Activated T-cell treated with anti-CD3 and anti-CD28 coated beads, Interleukin-2, amount 50 U/mL, for 72 hours (primary cell): ENCODE measurements around the gene SHISA5. TPM values are rescaled to one million over a fixed set of nuclear protein-coding genes. Genes with fewer than 3 reads are reported as not detected.

Experiments
- ATAC-seq, 2 donors: fragments of 150-1000 bp; cut with Tn5 transposase; replicated peaks in 1 of 2; 2 replicates each; pipeline ENCODE4 v1.10.0; 2021; ENCODE audit warnings: moderate library complexity in 2 of 2, mild to moderate bottlenecking in 1 of 2
- DNase-seq, 2 donors: peaks; one replicate each; pipeline ENCODE4 v3.0.0; 2021 to 2022; ENCODE audit warnings: mixed read lengths in 1 of 2
- H3K27ac Mint-ChIP-seq: one replicate; pipeline ENCODE4 v1.8.0; 2022; ENCODE audit warnings: mild to moderate bottlenecking, moderate library complexity, mixed read lengths
- H3K27me3 Mint-ChIP-seq: one replicate; pipeline ENCODE4 v1.8.0; 2022; ENCODE audit warnings: low read depth, mixed read lengths
- H3K36me3 Mint-ChIP-seq, 2 donors: one replicate each; pipeline ENCODE4 v1.8.0; 2022; ENCODE audit warnings: mixed read lengths in 2 of 2, mild to moderate bottlenecking in 1 of 2; ENCODE audit not compliant: insufficient read depth in 2 of 2
- H3K4me1 Mint-ChIP-seq: one replicate; pipeline ENCODE4 v1.8.0; 2022; ENCODE audit warnings: low read depth, mixed read lengths
- H3K4me3 Mint-ChIP-seq, 2 donors: one replicate each; pipeline ENCODE4 v1.8.0; 2022; ENCODE audit warnings: mild to moderate bottlenecking in 2 of 2, mixed read lengths in 2 of 2, moderate library complexity in 2 of 2
- H3K9me3 Mint-ChIP-seq, 2 donors: one replicate each; pipeline ENCODE4 v1.8.0; 2022; ENCODE audit warnings: mixed read lengths in 2 of 2
- total RNA-seq, 2 donors: library from RNA; stranded (reverse); gene quantifications; one replicate each; pipeline ENCODE4 v1.2.3, GENCODE V29; 2022

Gene SHISA5
- total RNA-seq, 2 donors from 2014 or later: 69.3 to 101 TPM

GRCh38 chr3:48514431-48515227 is 10.7 kb upstream of the SHISA5 start:
- no peaks in the 10 kb centered on the region for H3K9me3 Mint-ChIP-seq
- ATAC-seq (peak; percentile 50 to 81), DNase-seq (peak in 1 of 2 donors; percentile 35)
- H3K27ac Mint-ChIP-seq: no peak overlapping the region
- H3K4me1 Mint-ChIP-seq: peaks cover 66% of the 10 kb centered on the region
- no peaks in the 10 kb centered on the region for H3K27me3 Mint-ChIP-seq
- no peaks in the 10 kb centered on the region for H3K36me3 Mint-ChIP-seq
- peak overlapping the region in 1 of 2 donors; percentile 20 for H3K4me3 Mint-ChIP-seq

GRCh38 chr3:48511551-48511950 is 7.6 kb upstream of the SHISA5 start:
- Mint-ChIP-seq H3K4me1 (peaks cover 53% of the 10 kb centered on the region), H3K27ac (no peak overlapping the region), H3K4me3 (no peak overlapping the region), H3K9me3 (no peaks in the 10 kb centered on the region), H3K36me3 (no peaks in the 10 kb centered on the region), H3K27me3 (no peaks in the 10 kb centered on the region)
- ATAC-seq (no peak), DNase-seq (no peak)

- peak overlapping the region; percentile 55 to 75 for H3K4me3 Mint-ChIP-seq
- H3K27ac Mint-ChIP-seq: no peak overlapping the region
- no peaks in the 10 kb centered on the region for H3K9me3 Mint-ChIP-seq
- H3K4me1 Mint-ChIP-seq: peaks cover 44% of the 10 kb centered on the region
- peak; percentile 82 to 90 for ATAC-seq
- DNase-seq: peak; percentile 76 to 85
- H3K27me3 Mint-ChIP-seq: no peaks in the 10 kb centered on the region
- no peaks in the 10 kb centered on the region for H3K36me3 Mint-ChIP-seq
These were observed 3.5 kb upstream of the SHISA5 start for GRCh38 chr3:48507256-48508061.

- no peak overlapping the region for H3K4me3 Mint-ChIP-seq
- H3K4me1 Mint-ChIP-seq: peaks cover 52% of the 10 kb centered on the region
- H3K27ac Mint-ChIP-seq: no peak overlapping the region
- H3K27me3 Mint-ChIP-seq: no peaks in the 10 kb centered on the region
- H3K9me3 Mint-ChIP-seq: no peaks in the 10 kb centered on the region
- ATAC-seq (no peak), DNase-seq (no peak)
- no peaks in the 10 kb centered on the region for H3K36me3 Mint-ChIP-seq
These were observed 2.1 kb upstream of the SHISA5 start for GRCh38 chr3:48505968-48506504.

- no peak for DNase-seq
- Mint-ChIP-seq H3K4me1 (peaks cover 55% of the 10 kb centered on the region), H3K9me3 (no peaks in the 10 kb centered on the region), H3K27ac (no peak overlapping the region), H3K4me3 (peak overlapping the region; percentile 85 to 86), H3K36me3 (no peaks in the 10 kb centered on the region), H3K27me3 (no peaks in the 10 kb centered on the region)
- no peak for ATAC-seq
These were observed 1.2 kb upstream of the SHISA5 start for GRCh38 chr3:48505146-48505545.

- Mint-ChIP-seq H3K4me3 (peak overlapping the region; percentile 85 to 86), H3K27me3 (no peaks in the 10 kb centered on the region), H3K27ac (peak overlapping the region; percentile 90), H3K9me3 (peaks cover 0 to under 1% of the 10 kb centered on the region in 2 donors), H3K36me3 (peaks cover 0 to under 1% of the 10 kb centered on the region in 2 donors), H3K4me1 (peaks cover 55% of the 10 kb centered on the region)
- DNase-seq: no peak
- no peak for ATAC-seq
These were observed 448 bp downstream of the SHISA5 start for GRCh38 chr3:48503401-48504050.

- peaks cover 50% of the 10 kb centered on the region for H3K4me1 Mint-ChIP-seq
- H3K27me3 Mint-ChIP-seq: no peaks in the 10 kb centered on the region
- DNase-seq: no peak
- peak overlapping the region; percentile 85 to 86 for H3K4me3 Mint-ChIP-seq
- H3K9me3 Mint-ChIP-seq: peaks cover 0 to 2% of the 10 kb centered on the region in 2 donors
- no peak for ATAC-seq
- H3K36me3 Mint-ChIP-seq: peaks cover 3 to 7% of the 10 kb centered on the region in 2 donors
- no peak overlapping the region for H3K27ac Mint-ChIP-seq
These were observed 1.2 kb downstream of the SHISA5 start for GRCh38 chr3:48502728-48503168.

GRCh38 chr3:48502121-48502520 is 1.9 kb downstream of the SHISA5 start:
- H3K27ac Mint-ChIP-seq: no peak overlapping the region

GRCh38 chr3:48501196-48501595 is 2.8 kb downstream of the SHISA5 start:
- Mint-ChIP-seq H3K9me3 (peaks cover 0 to 2% of the 10 kb centered on the region in 2 donors), H3K27me3 (no peaks in the 10 kb centered on the region), H3K36me3 (peaks cover 3 to 9% of the 10 kb centered on the region in 2 donors), H3K4me3 (no peak overlapping the region), H3K4me1 (peaks cover 34% of the 10 kb centered on the region), H3K27ac (no peak overlapping the region)
- no peak for ATAC-seq
- DNase-seq: no peak

More at GRCh38 chr3:48502121-48502520, 1.9 kb downstream of the SHISA5 start:
- no peak for ATAC-seq
- Mint-ChIP-seq H3K4me3 (peak overlapping the region; percentile 85 to 86), H3K4me1 (peaks cover 44% of the 10 kb centered on the region), H3K27me3 (no peaks in the 10 kb centered on the region), H3K36me3 (peaks cover 3 to 9% of the 10 kb centered on the region in 2 donors), H3K9me3 (peaks cover 0 to 2% of the 10 kb centered on the region in 2 donors)
- DNase-seq: no peak

- Mint-ChIP-seq H3K4me3 (no peak overlapping the region), H3K4me1 (peaks cover 31% of the 10 kb centered on the region), H3K9me3 (peaks cover 0 to 2% of the 10 kb centered on the region in 2 donors), H3K27me3 (no peaks in the 10 kb centered on the region), H3K36me3 (peaks cover 3 to 9% of the 10 kb centered on the region in 2 donors), H3K27ac (no peak overlapping the region)
- ATAC-seq (no peak), DNase-seq (no peak)
These were observed 3.3 kb downstream of the SHISA5 start for GRCh38 chr3:48500656-48501055.

GRCh38 chr3:48493203-48493501 is 10.8 kb downstream of the SHISA5 start:
- Mint-ChIP-seq H3K4me3 (no peak overlapping the region), H3K9me3 (no peaks in the 10 kb centered on the region), H3K36me3 (peaks cover 2 to 5% of the 10 kb centered on the region in 2 donors), H3K4me1 (no peaks in the 10 kb centered on the region), H3K27me3 (no peaks in the 10 kb centered on the region), H3K27ac (no peak overlapping the region)
- ATAC-seq (no peak), DNase-seq (no peak)

GRCh38 chr3:48492461-48493202 is 11.3 kb downstream of the SHISA5 start:
- H3K4me1 Mint-ChIP-seq: no peaks in the 10 kb centered on the region
- H3K36me3 Mint-ChIP-seq: peaks cover 0 to 1% of the 10 kb centered on the region in 2 donors
- no peaks in the 10 kb centered on the region for H3K9me3 Mint-ChIP-seq

More at GRCh38 chr3:48492461-48493202, 11.3 kb downstream of the SHISA5 start:
- Mint-ChIP-seq H3K27me3 (no peaks in the 10 kb centered on the region), H3K27ac (no peak overlapping the region), H3K4me3 (no peak overlapping the region)
- ATAC-seq (no peak), DNase-seq (no peak)
